ENCODE data around the gene PDCD1LG2.

The PDCD1LG2 gene

GRCh38 chr9:5532790-5533189 is 22.5 kb downstream of the PDCD1LG2 start:
- DNase-seq, result no peak

- DNase-seq, result no peak
These were observed 26.4 kb downstream of the PDCD1LG2 start for GRCh38 chr9:5536684-5537083.

GRCh38 chr9:5543875-5544702 is 33.8 kb downstream of the PDCD1LG2 start:
- DNase-seq, result no peak

GRCh38 chr9:5549658-5550650 is 39.6 kb downstream of the PDCD1LG2 start:
- DNase-seq, result no peak

GRCh38 chr9:5551368-5552150 is 41.2 kb downstream of the PDCD1LG2 start:
- no peak for DNase-seq

GRCh38 chr9:5552301-5552700 is 42.0 kb downstream of the PDCD1LG2 start:
- DNase-seq, result no peak

GRCh38 chr9:5553211-5553610 is 42.9 kb downstream of the PDCD1LG2 start:
- no peak for DNase-seq

GRCh38 chr9:5554254-5554653 is 43.9 kb downstream of the PDCD1LG2 start:
- no peak for DNase-seq

- no peak for DNase-seq
These were observed 45.9 kb downstream of the PDCD1LG2 start for GRCh38 chr9:5556101-5556705.

GRCh38 chr9:5557606-5558587 is 47.6 kb downstream of the PDCD1LG2 start:
- DNase-seq, result no peak

- DNase-seq, result no peak
These were observed 49.3 kb downstream of the PDCD1LG2 start for GRCh38 chr9:5559659-5560058.

GRCh38 chr9:5560443-5561100 is 50.2 kb downstream of the PDCD1LG2 start:
- no peak for DNase-seq

GRCh38 chr9:5561828-5562488 is 51.6 kb downstream of the PDCD1LG2 start:
- no peak for DNase-seq

GRCh38 chr9:5562806-5563416 is 52.6 kb downstream of the PDCD1LG2 start:
- no peak for DNase-seq

- DNase-seq, result no peak
These were observed 53.1 kb downstream of the PDCD1LG2 start for GRCh38 chr9:5563417-5563815.

- no peak for DNase-seq
These were observed 53.6 kb downstream of the PDCD1LG2 start for GRCh38 chr9:5563886-5564285.

- DNase-seq, result no peak
These were observed 55.8 kb downstream of the PDCD1LG2 start for GRCh38 chr9:5566054-5566618.

GRCh38 chr9:5568868-5569267 is 58.5 kb downstream of the PDCD1LG2 start:
- DNase-seq, result no peak

GRCh38 chr9:5569409-5569808 is 59.1 kb downstream of the PDCD1LG2 start:
- DNase-seq, result no peak
